ENCODE measurements around the gene HLCS. TPM values are rescaled to one million over a fixed set of nuclear protein-coding genes. Genes with fewer than 3 reads are reported as not detected.
A peak's percentile ranks its signal among the peaks of the same experiment; 100 is the strongest.

The HLCS gene
- total and polyA plus RNA-seq, 2 of the 4 experiments (the other 2 are of a cell fraction), result 10.6 to 21.0 TPM

DNA sequence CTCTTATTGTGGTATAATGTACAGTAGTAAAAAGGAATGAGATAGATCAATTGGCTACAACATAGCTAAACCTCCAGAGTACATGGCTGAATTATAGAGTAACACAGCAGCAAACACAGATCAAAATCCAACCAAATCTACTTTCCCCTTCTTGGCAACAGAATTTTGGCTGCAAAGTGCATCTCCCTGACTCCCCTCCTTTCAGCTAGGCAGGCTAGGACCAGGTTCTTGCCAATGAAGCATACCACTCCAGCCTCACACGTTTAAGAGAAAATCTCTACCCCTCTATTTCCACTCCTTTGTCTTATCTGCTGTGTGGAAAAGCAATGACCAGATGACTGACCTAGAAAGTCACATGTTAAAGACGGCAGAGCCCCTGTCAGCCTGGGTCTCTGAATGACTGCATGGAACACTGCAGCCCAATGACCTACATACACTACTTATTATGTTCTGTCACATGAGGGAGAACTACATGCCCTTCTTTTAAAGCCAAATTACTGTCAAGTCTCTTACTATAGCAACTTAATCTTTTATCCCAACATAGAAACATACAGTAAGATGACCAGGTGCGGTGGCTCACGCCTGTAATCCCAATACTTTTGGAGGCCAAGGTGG lies 99.1 kb downstream of the HLCS start:
- intact Hi-C loops (cut with micrococcal nuclease) (loop anchor here (5.0 kb wide), 1 partner anchor 35 kb away; no protein-coding TSS in a partner anchor), in situ Hi-C loops (cut with MboI; ENCODE audit: low sequenced_read_pairs) (no loop called here), dilution Hi-C loops (cut with HindIII; ENCODE audit: low sequenced_read_pairs, unreplicated experiment) (no loop called here)
- ATAC-seq (ENCODE audit: low read depth) (no peak), DNase-seq (no peak)
- no peaks in the 10 kb centered on the region for H4K20me1 ChIP-seq (ENCODE audit: insufficient read depth, low read length)
- no peak overlapping the region; the same call in 1 of the 2 replicates for H2AK5ac ChIP-seq (ENCODE audit: low read depth, low read length)
- no peak overlapping the region for H4K8ac ChIP-seq (ENCODE audit: low read depth in 2 of 2, low read length in 2 of 2)
- no peaks in the 10 kb centered on the region for H3K9me3 ChIP-seq (ENCODE audit: control insufficient read depth, insufficient read depth, low read length)
- H3K4me2 ChIP-seq (ENCODE audit: low read depth, low read length), result no peak overlapping the region
- H3K4ac ChIP-seq (ENCODE audit: low read depth, low read length), result no peak overlapping the region
- H2BK20ac ChIP-seq (ENCODE audit: low read depth, low read length), result no peak overlapping the region; the same call in 1 of the 2 replicates
- ChIA-PET POLR2A (ENCODE audit: unreplicated experiment) (no interaction called here), CTCF (interaction anchor here (0.6 to 1.6 kb wide), 2 partner anchors 11 to 13 kb away, joined by 3 to 4 read pairs; no protein-coding TSS in a partner anchor)
- no peaks in the 10 kb centered on the region for H3K27me3 ChIP-seq (ENCODE audit: control insufficient read depth, insufficient read depth, low read length)
- no peaks in the 10 kb centered on the region; the same call in 1 of the 2 replicates for H3K9me1 ChIP-seq (ENCODE audit: insufficient read depth, low read length)
- 0 out of 2 replicates have a peak overlapping the region, but pooled peaks have one; percentile 31 for H4K5ac ChIP-seq (ENCODE audit: low read depth, low read length)
- peaks cover 0 to 10% of the 10 kb centered on the region in 2 experiments; a peak in 3 of 4 replicates for H3K79me1 ChIP-seq (ENCODE audit: low read depth in 1 of 2, low read length in 2 of 2)
- H3K9ac ChIP-seq (ENCODE audit: low read depth, low read length), result no peak overlapping the region
- no TSS peak for BruUV-seq (replicated peaks)
- no peak overlapping the region for H3K27ac ChIP-seq (ENCODE audit: insufficient read depth, low read length)
- H3K36me3 ChIP-seq (ENCODE audit: control insufficient read depth, insufficient read depth, low read length), result no peaks in the 10 kb centered on the region
- no peak overlapping the region for H3K4me3 ChIP-seq (ENCODE audit: insufficient read depth, low read depth, low read length)
- no peak overlapping the region for H3K23ac ChIP-seq (ENCODE audit: low read depth, low read length)
- TF ChIP-seq MXI1 (IDR thresholded peaks at IDR 0.05; ENCODE audit: borderline replicate concordance, low read depth, low read length) (no peak), RFX5 (IDR thresholded peaks at IDR 0.05; ENCODE audit: low read depth, low read length) (no peak), RAD21 (IDR thresholded peaks at IDR 0.05; ENCODE audit: low read length) (no peak), POLR2A (IDR thresholded peaks at IDR 0.05; ENCODE audit: low read depth, low read length) (no peak), CEBPB (IDR thresholded peaks at IDR 0.05; ENCODE audit: low read depth, low read length) (no peak), MAFK (IDR thresholded peaks at IDR 0.05; ENCODE audit: low read depth, low read length) (no peak)
- TF ChIP-seq, protein P1, sequence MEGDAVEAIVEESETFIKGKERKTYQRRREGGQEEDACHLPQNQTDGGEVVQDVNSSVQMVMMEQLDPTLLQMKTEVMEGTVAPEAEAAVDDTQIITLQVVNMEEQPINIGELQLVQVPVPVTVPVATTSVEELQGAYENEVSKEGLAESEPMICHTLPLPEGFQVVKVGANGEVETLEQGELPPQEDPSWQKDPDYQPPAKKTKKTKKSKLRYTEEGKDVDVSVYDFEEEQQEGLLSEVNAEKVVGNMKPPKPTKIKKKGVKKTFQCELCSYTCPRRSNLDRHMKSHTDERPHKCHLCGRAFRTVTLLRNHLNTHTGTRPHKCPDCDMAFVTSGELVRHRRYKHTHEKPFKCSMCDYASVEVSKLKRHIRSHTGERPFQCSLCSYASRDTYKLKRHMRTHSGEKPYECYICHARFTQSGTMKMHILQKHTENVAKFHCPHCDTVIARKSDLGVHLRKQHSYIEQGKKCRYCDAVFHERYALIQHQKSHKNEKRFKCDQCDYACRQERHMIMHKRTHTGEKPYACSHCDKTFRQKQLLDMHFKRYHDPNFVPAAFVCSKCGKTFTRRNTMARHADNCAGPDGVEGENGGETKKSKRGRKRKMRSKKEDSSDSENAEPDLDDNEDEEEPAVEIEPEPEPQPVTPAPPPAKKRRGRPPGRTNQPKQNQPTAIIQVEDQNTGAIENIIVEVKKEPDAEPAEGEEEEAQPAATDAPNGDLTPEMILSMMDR (conservative IDR thresholded peaks at IDR 0.05; ENCODE audit: low read depth, low read length), result no peak
- TF ChIP-seq, protein P2, sequence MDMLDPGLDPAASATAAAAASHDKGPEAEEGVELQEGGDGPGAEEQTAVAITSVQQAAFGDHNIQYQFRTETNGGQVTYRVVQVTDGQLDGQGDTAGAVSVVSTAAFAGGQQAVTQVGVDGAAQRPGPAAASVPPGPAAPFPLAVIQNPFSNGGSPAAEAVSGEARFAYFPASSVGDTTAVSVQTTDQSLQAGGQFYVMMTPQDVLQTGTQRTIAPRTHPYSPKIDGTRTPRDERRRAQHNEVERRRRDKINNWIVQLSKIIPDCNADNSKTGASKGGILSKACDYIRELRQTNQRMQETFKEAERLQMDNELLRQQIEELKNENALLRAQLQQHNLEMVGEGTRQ (IDR thresholded peaks at IDR 0.05; ENCODE audit: low read depth, low read length), result no peak
- H3K14ac ChIP-seq (replicated peaks; ENCODE audit: low read depth, low read length), result no peak overlapping the region
- H2AFZ ChIP-seq (replicated peaks; ENCODE audit: low read length, poor library complexity), result no peak overlapping the region
- no peak overlapping the region for H2BK15ac ChIP-seq (ENCODE audit: low read depth, low read length)
- no CpG with 5 or more reads among the region's 4 CpGs for WGBS, 2 experiments (ENCODE audit: extremely low coverage in 2 of 2, insufficient read length in 1 of 2)
- no peaks in the 10 kb centered on the region for H3K4me1 ChIP-seq (ENCODE audit: control insufficient read depth, insufficient read depth, low read length)
- H2BK120ac ChIP-seq (ENCODE audit: low read depth, low read length), result no peak overlapping the region
- no peak overlapping the region for H4K91ac ChIP-seq (ENCODE audit: insufficient read depth, low read depth, low read length)
- H3K18ac ChIP-seq (ENCODE audit: low read depth, low read length), result no peak overlapping the region
- H2AK9ac ChIP-seq (replicated peaks; ENCODE audit: low read depth, low read length, poor library complexity), result no peak overlapping the region
- no peak overlapping the region for H2BK5ac ChIP-seq (ENCODE audit: low read depth, low read length, poor library complexity, severe bottlenecking)
- no peak overlapping the region for H3K56ac ChIP-seq (ENCODE audit: extremely low read depth, insufficient read depth, low read length)

Measured in IMR-90 (cell line).